Gastroesophageal sphincter (tissue), 3 donors: ENCODE measurements around the gene RPGR.

Experiments used
- EP300 ChIP-seq: sonication (generic); formaldehyde crosslinking; IDR thresholded peaks from one replicate; pipeline ENCODE4 v1.6.1; 2017; ENCODE audit warnings: antibody characterized with exemption, mild to moderate bottlenecking
- POLR2A ChIP-seq, 2 donors: fragments of 450-650 bp; IDR thresholded peaks; one replicate each; pipeline ENCODE4 v1.6.1; 2017; ENCODE audit warnings: antibody characterized with exemption in 2 of 2, mild to moderate bottlenecking in 2 of 2, moderate library complexity in 1 of 2
- POLR2AphosphoS5 ChIP-seq: sonication (generic); formaldehyde crosslinking; IDR thresholded peaks from one replicate; pipeline ENCODE4 v1.6.1; 2017; ENCODE audit warnings: antibody characterized with exemption
- TF ChIP-seq, protein P1 (sequence below), 4 experiments: fragments of 200-600 bp in 2 of 4; fragments of 450-650 bp in 2 of 4; sonication (generic) in 1 of 4; IDR thresholded peaks; one replicate each; pipeline ENCODE4 v1.5.1; 2017 to 2019; ENCODE audit warnings: antibody characterized with exemption in 4 of 4, mild to moderate bottlenecking in 2 of 4, moderate library complexity in 2 of 4

DNA sequence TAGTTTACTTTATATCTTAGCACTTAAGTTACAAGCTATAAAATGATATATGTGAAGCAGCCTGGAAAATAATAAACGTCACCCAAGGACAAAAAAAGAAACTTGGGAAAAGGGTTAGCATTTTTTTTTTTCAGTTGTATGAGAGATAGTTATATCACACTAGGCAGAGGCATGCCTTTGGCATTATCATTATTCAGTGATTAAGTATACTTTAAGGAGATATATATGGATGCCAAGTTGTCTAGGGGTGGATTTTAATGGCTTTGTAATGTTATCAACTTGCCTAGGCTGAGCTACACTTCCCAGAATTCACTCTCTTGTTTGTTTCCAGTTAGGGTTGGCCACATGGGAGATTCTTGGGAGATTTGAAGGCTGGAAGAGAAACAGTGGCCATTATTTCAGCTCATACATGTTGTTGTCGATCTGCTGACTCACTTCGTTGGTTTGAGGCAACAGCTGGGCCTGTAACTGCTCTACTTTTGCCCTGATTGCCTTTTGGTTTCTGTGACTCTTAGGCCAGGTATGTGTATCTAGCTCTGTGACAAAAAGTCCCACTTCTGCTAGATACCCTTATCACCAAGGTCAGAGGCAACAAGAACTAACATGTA is 95.1 kb downstream of the RPGR start:
- TF ChIP-seq, protein P1, sequence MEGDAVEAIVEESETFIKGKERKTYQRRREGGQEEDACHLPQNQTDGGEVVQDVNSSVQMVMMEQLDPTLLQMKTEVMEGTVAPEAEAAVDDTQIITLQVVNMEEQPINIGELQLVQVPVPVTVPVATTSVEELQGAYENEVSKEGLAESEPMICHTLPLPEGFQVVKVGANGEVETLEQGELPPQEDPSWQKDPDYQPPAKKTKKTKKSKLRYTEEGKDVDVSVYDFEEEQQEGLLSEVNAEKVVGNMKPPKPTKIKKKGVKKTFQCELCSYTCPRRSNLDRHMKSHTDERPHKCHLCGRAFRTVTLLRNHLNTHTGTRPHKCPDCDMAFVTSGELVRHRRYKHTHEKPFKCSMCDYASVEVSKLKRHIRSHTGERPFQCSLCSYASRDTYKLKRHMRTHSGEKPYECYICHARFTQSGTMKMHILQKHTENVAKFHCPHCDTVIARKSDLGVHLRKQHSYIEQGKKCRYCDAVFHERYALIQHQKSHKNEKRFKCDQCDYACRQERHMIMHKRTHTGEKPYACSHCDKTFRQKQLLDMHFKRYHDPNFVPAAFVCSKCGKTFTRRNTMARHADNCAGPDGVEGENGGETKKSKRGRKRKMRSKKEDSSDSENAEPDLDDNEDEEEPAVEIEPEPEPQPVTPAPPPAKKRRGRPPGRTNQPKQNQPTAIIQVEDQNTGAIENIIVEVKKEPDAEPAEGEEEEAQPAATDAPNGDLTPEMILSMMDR (IDR thresholded peaks at IDR 0.05) = no peak
- TF ChIP-seq POLR2AphosphoS5 (no peak), POLR2A (IDR thresholded peaks at IDR 0.05) (no peak), EP300 (no peak)
